HG02798 (cell line): ENCODE results near the gene AQP9.
A peak's percentile ranks its signal among the peaks of the same experiment; 100 is the strongest.

Source experiments
- ATAC-seq: cut with Tn5 transposase; IDR thresholded peaks from one replicate; pipeline ENCODE4 v1.9.1; 2021; ENCODE audit warnings: mild to moderate bottlenecking; ENCODE audit not compliant: unreplicated experiment, poor library complexity

AQP9 gene

GRCh38 chr15:58221591-58222241 lies 83.5 kb downstream of the AQP9 start:
- no peak for ATAC-seq

- ATAC-seq: no peak
Measured at GRCh38 chr15:58222679-58223078, 84.5 kb downstream of the AQP9 start.

- no peak for ATAC-seq
Measured at GRCh38 chr15:58223432-58223831, 85.3 kb downstream of the AQP9 start.

GRCh38 chr15:58224068-58224467 lies 85.9 kb downstream of the AQP9 start:
- no peak for ATAC-seq

- peak; percentile 42 for ATAC-seq
Measured at GRCh38 chr15:58227706-58228543, 89.7 kb downstream of the AQP9 start.

- no peak for ATAC-seq
Measured at GRCh38 chr15:58228718-58229117, 90.5 kb downstream of the AQP9 start.

- no peak for ATAC-seq
Measured at GRCh38 chr15:58229297-58229768, 91.2 kb downstream of the AQP9 start.

- no peak for ATAC-seq
Measured at GRCh38 chr15:58232281-58233065, 94.3 kb downstream of the AQP9 start.

- no peak for ATAC-seq
Measured at GRCh38 chr15:58233341-58233740, 95.2 kb downstream of the AQP9 start.
